HG03064 (cell line): Measurements from ENCODE around the gene TUSC2.

ENCODE experiments used
- ATAC-seq: cut with Tn5 transposase; IDR thresholded peaks from one replicate; pipeline ENCODE4 v1.9.1; 2021; ENCODE audit warnings: low read depth; ENCODE audit not compliant: unreplicated experiment

TUSC2 gene

DNA sequence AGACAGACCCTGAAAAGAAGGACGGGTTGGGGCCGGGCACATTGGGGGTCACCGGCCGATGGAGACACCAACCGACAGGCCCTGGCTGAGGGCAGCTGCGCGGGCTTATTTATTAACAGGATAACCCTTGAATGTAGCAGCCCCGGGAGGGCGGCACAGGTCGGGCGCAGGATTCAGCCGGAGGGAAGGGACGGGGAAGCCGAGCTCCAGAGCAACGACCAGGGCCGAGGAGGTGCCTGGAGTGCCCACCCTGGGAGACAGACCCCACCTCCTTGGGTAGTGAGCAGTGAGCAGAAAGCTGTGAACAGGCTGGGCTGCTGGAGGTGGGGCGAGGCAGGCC, 51.3 kb downstream of the TUSC2 start:
- no peak for ATAC-seq

DNA sequence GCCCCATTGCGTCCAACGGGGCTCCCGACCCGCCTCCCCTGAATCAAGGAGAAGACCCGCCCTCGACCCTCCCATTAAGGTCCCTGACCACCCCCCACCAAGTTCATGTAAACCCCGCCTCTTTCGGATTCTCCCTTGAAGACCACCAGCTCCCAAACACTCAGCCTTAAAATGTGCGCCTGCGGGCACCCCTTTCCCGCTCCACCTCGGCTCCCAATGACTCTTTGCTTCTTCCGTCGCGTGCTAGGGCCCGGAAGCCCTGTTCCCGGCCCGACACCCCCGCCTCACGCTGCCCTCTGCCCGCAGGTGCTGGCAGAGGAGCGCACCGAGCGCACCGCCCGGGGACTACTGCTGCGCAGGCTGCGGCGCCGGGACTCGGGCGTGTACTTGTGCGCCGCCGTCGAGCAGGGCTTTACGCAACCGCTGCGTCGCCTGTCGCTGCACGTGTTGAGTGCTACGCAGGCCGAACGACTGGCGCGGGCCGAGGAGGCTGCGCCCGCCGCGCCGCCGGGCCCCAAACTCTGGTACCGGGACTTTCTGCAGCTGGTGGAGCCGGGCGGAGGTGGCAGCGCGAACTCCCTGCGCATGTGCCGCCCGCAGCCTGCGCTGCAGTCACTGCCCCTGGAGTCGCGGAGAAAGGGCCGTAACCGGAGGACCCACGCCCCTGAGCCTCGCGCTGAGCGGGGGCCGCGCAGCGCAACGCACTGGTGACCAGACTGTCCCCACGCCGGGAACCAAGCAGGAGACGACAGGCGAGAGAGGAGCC, 51.8 kb downstream of the TUSC2 start:
- no peak for ATAC-seq

DNA sequence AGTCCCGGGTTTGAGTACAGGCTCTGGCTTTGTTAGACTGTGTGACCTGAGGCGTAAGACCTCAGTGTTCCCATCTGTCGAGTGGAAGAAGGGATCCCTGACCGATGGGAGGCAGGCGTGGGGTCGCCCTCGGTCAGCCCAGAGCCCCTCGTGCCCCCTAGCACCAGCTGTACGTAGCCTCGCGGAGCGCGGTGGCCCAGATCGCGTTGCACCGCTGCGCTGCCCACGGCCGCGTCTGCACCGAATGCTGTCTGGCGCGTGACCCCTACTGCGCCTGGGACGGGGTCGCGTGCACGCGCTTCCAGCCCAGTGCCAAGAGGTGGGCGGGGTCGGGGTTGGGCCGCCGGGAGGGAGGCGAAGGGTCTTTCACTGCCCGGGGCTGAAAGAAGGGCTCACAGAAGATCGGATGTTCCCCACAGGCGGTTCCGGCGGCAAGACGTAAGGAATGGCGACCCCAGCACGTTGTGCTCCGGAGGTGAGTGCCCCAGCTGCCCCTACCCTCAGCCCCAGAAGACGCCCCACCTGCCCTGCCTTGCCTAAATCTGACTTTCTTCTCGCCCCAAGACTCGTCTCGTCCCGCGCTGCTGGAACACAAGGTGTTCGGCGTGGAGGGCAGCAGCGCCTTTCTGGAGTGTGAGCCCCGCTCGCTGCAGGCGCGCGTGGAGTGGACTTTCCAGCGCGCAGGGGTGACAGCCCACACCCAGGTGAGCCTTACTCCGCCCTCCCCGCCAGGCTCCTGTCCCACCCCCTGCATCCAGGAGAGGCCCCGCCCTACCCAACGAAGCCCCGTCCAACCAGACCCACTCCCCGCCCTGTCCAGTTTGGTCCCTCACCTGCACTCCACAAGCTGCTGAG, 52.7 kb downstream of the TUSC2 start:
- no peak for ATAC-seq
